ENCODE data around the gene TLE4. TPM values are rescaled to one million over a fixed set of nuclear protein-coding genes. Genes with fewer than 3 reads are reported as not detected.

TLE4 gene
- total RNA-seq, 1 donor from 2014 or later = 16.3 TPM

DNA sequence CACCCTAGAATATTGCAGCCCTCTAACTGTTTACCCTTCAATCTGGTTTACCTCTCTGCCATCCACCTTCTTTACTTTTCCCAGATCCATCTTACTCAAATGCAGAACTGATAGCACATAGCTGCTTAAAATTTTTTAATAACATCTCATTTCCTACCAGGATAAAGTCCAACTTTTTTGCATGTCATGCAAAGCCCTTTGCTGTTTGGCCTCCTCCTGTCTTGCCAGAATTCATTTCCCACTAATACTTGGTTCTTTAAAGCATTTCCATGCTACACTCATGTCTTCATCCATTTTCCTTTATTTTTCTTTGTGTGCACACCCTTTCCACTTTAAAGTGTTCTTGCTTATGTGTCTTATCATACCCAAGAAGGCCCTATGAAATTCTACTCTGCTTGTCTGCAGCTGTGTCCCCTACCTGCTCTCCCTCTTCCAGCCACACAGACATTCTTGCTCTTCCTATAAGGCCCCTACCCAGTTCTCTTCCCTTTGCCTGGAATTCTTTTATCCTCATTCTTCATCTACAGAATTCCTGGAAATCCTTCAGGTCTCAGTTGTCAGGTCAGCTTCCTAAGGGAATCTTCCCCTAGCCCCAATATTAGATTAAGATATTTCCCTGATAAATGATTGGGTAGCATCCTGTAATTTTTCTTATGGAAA is 50.3 kb downstream of the TLE4 start:
- H3K4me3 ChIP-seq (ENCODE audit: low read depth, low read length) = no peak overlapping the region
- TF ChIP-seq, protein P1, sequence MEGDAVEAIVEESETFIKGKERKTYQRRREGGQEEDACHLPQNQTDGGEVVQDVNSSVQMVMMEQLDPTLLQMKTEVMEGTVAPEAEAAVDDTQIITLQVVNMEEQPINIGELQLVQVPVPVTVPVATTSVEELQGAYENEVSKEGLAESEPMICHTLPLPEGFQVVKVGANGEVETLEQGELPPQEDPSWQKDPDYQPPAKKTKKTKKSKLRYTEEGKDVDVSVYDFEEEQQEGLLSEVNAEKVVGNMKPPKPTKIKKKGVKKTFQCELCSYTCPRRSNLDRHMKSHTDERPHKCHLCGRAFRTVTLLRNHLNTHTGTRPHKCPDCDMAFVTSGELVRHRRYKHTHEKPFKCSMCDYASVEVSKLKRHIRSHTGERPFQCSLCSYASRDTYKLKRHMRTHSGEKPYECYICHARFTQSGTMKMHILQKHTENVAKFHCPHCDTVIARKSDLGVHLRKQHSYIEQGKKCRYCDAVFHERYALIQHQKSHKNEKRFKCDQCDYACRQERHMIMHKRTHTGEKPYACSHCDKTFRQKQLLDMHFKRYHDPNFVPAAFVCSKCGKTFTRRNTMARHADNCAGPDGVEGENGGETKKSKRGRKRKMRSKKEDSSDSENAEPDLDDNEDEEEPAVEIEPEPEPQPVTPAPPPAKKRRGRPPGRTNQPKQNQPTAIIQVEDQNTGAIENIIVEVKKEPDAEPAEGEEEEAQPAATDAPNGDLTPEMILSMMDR (conservative IDR thresholded peaks at IDR 0.05; ENCODE audit: low read depth, low read length) = no peak
- DNase-seq (ENCODE audit: low read depth) = no peak

DNA sequence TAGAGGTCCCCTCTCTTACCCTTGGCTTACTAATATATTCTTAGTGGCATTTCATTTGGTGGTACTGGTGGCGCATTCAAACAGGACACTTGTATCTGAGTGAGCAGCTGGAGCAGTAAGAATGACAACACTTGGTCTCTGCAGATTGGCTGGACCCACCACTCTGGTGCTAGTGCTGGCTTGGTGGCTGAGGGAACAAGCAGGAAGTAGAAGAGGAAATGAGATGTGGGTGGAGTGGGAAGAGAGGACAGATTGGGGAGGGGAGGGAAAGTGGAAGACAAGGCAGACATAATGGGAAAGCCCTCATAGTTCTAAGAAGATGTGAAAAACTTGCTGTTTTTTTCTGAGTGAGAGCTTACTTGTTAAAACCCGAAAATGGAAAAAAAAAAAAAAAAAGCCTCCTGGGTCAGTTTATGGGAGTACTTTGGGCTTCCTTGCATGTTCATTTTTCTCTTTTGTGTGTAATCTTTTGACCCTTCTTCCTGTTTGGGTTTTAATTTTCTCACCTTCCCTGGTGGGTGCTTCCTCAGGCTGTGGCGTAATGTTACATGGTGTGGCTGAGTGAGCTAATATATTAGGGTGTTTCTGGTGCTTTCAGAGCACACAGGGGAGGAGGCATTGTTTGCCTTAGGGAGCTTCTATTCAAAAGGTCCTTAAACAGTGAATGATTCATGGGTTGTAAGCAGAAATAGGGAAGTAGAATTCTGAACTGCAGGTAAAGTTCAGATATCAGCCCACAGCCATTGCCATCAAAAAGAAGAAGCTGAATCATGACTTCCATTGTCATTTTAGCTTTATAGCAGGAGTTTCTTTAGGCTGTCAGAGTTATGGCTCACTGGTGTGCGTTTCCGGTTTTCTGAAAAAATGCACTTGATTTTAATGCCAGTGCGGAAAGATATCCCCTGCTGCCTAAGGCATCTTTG is 52.3 kb downstream of the TLE4 start:
- DNase-seq (ENCODE audit: low read depth) = no peak
- no peak overlapping the region for H3K4me3 ChIP-seq (ENCODE audit: low read depth, low read length)
- TF ChIP-seq, protein P1 (conservative IDR thresholded peaks at IDR 0.05; ENCODE audit: low read depth, low read length) = no peak

DNA sequence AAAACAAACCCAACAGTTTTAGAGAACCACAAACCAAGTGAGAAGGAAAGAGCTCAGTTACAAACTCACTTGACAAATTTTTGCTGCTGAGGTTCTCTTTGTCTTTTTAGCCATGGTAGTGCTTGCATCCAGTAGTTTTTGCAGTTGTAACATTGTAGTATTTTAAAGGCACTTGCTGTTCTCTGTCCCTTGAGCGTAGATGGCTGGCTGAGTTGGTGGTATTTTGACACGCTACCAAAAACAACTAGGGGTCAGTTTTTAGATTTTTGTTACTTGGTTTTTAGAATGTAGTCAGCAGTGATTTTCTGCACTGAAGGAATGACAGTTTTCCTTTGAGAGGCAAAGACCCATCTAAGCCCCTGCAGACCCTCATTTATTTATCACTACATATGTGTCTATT is 58.0 kb downstream of the TLE4 start:
- H3K4me3 ChIP-seq (ENCODE audit: low read depth, low read length) = no peak overlapping the region
- DNase-seq (ENCODE audit: low read depth) = no peak
- TF ChIP-seq, protein P1 (conservative IDR thresholded peaks at IDR 0.05; ENCODE audit: low read depth, low read length) = no peak

DNA sequence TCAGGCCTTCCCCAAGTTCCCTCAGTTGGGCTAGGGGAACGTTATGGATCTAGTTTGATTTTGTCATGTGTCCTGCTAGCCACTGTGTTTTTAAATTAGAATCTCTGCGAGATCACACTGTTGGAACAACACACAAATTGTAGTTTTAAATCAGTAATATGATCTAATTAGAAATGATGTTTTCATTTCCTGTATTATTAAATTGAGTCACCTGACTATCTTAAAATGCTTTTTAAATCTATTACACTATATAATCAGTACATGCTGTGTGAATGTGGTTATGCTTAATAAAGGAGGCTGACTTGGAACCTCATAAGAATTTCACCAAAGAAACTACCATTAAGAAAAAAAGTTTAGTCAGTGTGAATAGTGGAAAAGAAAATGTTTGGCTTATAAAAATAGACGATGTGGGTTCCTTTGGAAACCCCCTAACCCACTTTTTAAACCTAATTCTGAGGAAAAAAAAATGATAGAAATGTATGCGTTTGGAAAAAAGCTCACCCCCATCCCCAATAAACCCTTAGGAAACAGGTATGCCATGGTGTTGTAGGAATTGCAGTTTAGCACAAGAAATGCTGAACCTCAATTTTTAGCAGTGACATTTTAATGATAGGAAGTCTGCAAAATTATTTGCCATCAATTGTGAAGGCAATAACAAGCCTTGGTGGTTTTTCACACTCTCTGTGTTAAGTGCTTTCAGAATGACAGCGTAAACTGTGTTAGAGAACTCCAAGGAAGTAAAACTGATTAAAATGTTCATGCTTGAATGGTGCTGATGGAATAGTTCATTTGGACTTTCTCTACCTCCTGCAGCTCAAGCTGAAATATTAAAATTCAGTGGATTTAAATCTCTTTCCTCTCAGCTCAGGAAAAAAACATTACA is 59.0 kb downstream of the TLE4 start:
- H3K4me3 ChIP-seq (ENCODE audit: low read depth, low read length) = no peak overlapping the region
- DNase-seq (ENCODE audit: low read depth) = no peak
- TF ChIP-seq, protein P1 (conservative IDR thresholded peaks at IDR 0.05; ENCODE audit: low read depth, low read length) = no peak

DNA sequence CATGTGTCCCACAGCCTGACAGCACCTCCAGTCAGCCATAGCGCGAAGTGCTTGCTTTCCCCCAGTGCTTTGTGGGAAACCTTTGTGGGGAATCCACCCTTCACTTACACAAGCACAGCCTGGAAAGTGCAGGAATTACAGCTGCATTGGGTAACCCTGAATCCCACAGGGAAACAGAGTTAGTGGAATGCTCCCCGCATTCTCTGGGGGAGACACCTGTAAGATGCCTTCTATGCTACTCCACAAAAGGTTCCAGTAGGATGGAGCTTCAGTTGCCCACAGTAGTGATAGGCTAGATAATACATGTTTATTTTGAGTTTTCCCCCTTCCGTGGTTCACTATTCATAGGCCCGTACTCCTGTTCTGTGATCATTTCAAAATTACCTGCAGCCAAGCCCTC is 60.3 kb downstream of the TLE4 start:
- no peak overlapping the region for H3K4me3 ChIP-seq (ENCODE audit: low read depth, low read length)
- TF ChIP-seq, protein P1 (conservative IDR thresholded peaks at IDR 0.05; ENCODE audit: low read depth, low read length) = no peak
- DNase-seq (ENCODE audit: low read depth) = no peak

DNA sequence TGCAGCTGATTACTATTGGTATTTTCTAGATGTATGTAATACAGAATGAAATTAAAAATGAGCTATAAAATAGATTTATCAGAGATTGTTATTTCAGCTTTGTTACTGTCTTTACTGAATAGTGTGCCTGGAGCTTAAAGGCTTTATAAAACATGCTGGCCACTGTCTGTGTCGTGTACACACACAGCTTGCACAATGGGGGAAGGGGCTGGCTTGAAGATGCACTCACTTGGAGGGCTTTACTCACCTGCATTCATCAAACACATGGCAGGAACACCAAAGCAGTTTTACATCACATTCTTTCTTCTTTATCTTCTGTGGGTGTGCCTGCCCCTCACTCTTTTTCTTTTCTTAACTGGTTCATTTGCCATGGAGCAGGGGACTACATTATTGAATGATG is 60.9 kb downstream of the TLE4 start:
- no peak overlapping the region for H3K4me3 ChIP-seq (ENCODE audit: low read depth, low read length)
- no peak for DNase-seq (ENCODE audit: low read depth)
- TF ChIP-seq, protein P1 (conservative IDR thresholded peaks at IDR 0.05; ENCODE audit: low read depth, low read length) = no peak

Measured in epithelial cell of proximal tubule (primary cell).